ENCODE data around the gene SETBP1. TPM values are rescaled to one million over a fixed set of nuclear protein-coding genes. Genes with fewer than 3 reads are reported as not detected.

The SETBP1 gene
- total and polyA plus RNA-seq, 2 of the 13 experiments (the other 11 are each of a cell fraction or from before 2014, with no cell fraction given): 0.18 to 0.65 TPM

DNA sequence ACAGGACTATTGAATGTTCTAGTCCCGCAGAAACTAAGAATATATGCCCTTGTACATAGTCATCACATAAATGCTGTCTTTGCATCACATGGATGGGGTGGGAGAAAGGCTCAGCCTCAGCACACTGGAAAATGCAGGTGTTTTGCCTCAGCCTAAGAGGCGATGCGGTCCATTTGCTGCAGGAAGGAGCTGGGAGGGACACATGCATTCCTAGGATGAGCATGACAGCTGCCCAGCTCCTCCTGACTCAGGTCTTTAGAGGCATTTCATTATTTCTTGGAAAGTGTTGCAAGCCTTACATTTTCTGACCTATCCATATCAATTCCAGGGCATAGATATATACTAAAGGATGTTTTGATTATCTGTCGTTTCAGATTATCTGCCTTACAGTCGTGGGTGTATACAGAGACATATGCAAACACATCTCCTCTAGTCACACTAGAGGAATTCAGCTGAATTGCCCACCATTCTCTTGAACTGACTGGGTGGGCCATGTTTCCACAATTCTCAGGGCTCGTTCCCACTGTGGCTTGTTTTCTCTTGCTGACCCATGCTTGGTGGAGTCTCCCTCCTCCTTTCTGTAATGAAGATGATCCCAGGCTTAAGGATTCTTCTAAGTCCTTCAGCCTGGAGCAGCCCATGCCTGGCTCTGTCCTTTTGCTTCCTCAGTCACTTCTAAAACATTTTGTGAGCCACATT, 156.9 kb downstream of the SETBP1 start:
- FAIRE-seq (no peak), ATAC-seq (no peak), DNase-seq (ENCODE audit: low spot score) (no peak)
- ChIA-PET POLR2A (no interaction called here), CTCF (ENCODE audit: low intra/inter-chr PET ratio, low total read pairs) (no interaction called here)
- TF ChIP-seq, protein P1, sequence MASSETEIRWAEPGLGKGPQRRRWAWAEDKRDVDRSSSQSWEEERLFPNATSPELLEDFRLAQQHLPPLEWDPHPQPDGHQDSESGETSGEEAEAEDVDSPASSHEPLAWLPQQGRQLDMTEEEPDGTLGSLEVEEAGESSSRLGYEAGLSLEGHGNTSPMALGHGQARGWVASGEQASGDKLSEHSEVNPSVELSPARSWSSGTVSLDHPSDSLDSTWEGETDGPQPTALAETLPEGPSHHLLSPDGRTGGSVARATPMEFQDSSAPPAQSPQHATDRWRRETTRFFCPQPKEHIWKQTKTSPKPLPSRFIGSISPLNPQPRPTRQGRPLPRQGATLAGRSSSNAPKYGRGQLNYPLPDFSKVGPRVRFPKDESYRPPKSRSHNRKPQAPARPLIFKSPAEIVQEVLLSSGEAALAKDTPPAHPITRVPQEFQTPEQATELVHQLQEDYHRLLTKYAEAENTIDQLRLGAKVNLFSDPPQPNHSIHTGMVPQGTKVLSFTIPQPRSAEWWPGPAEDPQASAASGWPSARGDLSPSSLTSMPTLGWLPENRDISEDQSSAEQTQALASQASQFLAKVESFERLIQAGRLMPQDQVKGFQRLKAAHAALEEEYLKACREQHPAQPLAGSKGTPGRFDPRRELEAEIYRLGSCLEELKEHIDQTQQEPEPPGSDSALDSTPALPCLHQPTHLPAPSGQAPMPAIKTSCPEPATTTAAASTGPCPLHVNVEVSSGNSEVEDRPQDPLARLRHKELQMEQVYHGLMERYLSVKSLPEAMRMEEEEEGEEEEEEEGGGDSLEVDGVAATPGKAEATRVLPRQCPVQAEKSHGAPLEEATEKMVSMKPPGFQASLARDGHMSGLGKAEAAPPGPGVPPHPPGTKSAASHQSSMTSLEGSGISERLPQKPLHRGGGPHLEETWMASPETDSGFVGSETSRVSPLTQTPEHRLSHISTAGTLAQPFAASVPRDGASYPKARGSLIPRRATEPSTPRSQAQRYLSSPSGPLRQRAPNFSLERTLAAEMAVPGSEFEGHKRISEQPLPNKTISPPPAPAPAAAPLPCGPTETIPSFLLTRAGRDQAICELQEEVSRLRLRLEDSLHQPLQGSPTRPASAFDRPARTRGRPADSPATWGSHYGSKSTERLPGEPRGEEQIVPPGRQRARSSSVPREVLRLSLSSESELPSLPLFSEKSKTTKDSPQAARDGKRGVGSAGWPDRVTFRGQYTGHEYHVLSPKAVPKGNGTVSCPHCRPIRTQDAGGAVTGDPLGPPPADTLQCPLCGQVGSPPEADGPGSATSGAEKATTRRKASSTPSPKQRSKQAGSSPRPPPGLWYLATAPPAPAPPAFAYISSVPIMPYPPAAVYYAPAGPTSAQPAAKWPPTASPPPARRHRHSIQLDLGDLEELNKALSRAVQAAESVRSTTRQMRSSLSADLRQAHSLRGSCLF (CRISPR knock-in tag; IDR thresholded peaks at IDR 0.05; ENCODE audit: borderline replicate concordance): no peak
- no peak for TF ChIP-seq ZNF354B (CRISPR knock-in tag; IDR thresholded peaks at IDR 0.05)
- in situ Hi-C loops (cut with HindIII; ENCODE audit: extremely low pct_ligation_motif_present, low pct_unique_long_range_greater_than_20kb) (no loop called here), intact Hi-C loops (cut with micrococcal nuclease; ENCODE audit: unreplicated experiment) (no loop called here)
- Histone ChIP-seq H3K9me3 (ENCODE audit: low read length) (no peaks in the 10 kb centered on the region), H3K4me2 (ENCODE audit: low read depth, low read length) (no peak overlapping the region), H3K27me3 (ENCODE audit: control insufficient read depth in 1 of 2, insufficient read depth in 2 of 2, low read length in 2 of 2) (no peaks in the 10 kb centered on the region), H3K79me2 (ENCODE audit: insufficient read depth, low read length) (no peaks in the 10 kb centered on the region), H3K4me1 (ENCODE audit: insufficient read depth, low read length) (no peaks in the 10 kb centered on the region), H3K4me3 (replicated peaks in 1 of 3; ENCODE audit: insufficient read depth in 1 of 3, low read depth in 2 of 3, low read length in 3 of 3) (no peak overlapping the region), H3K27ac (ENCODE audit: extremely low read length, insufficient read depth, low read length) (no peak overlapping the region), H3K9ac (ENCODE audit: insufficient read depth, low read depth, low read length) (no peak overlapping the region), H2AFZ (ENCODE audit: low read length) (no peak overlapping the region), H3K36me3 (replicated peaks in 1 of 2; ENCODE audit: control insufficient read depth in 1 of 2, insufficient read depth in 2 of 2, low read length in 2 of 2) (no peaks in the 10 kb centered on the region), H4K20me1 (ENCODE audit: insufficient read depth, low read length) (no peaks in the 10 kb centered on the region)
- no TSS peak for BruUV-seq (replicated peaks)
- 27% methylated on average over 4 of the region's 6 CpGs for WGBS (ENCODE audit: low lambda C conversion rate)
